NCI-H774 (cell line): ENCODE measurements around the gene C1QTNF1.

ENCODE experiments used
- DNase-seq: peaks from one replicate; lab custom pipeline; 2025; lab: John Stamatoyannopoulos, UW

C1QTNF1 gene

GRCh38 chr17:79080349-79080748 lies 56.4 kb downstream of the C1QTNF1 start:
- no peak for DNase-seq

GRCh38 chr17:79080761-79081290 lies 56.9 kb downstream of the C1QTNF1 start:
- no peak for DNase-seq

- DNase-seq: no peak
Observed at GRCh38 chr17:79081571-79082276, 57.8 kb downstream of the C1QTNF1 start.

- peak; percentile 42 for DNase-seq
Observed at GRCh38 chr17:79082311-79083190, 58.6 kb downstream of the C1QTNF1 start.

- DNase-seq: no peak
Observed at GRCh38 chr17:79083191-79083971, 59.4 kb downstream of the C1QTNF1 start.

GRCh38 chr17:79084291-79085153 lies 60.6 kb downstream of the C1QTNF1 start:
- DNase-seq: no peak

GRCh38 chr17:79085154-79085920 lies 61.4 kb downstream of the C1QTNF1 start:
- DNase-seq: no peak

GRCh38 chr17:79085921-79086551 lies 62.1 kb downstream of the C1QTNF1 start:
- DNase-seq: no peak

GRCh38 chr17:79086609-79087427 lies 62.8 kb downstream of the C1QTNF1 start:
- no peak for DNase-seq

- peak; percentile 62 for DNase-seq
Observed at GRCh38 chr17:79087428-79088143, 63.6 kb downstream of the C1QTNF1 start.

GRCh38 chr17:79088247-79088996 lies 64.5 kb downstream of the C1QTNF1 start:
- DNase-seq: no peak

GRCh38 chr17:79088997-79089328 lies 65.0 kb downstream of the C1QTNF1 start:
- DNase-seq: no peak

- no peak for DNase-seq
Observed at GRCh38 chr17:79089720-79090442, 65.9 kb downstream of the C1QTNF1 start.

- DNase-seq: no peak
Observed at GRCh38 chr17:79090443-79091225, 66.7 kb downstream of the C1QTNF1 start.

- DNase-seq: no peak
Observed at GRCh38 chr17:79091226-79091670, 67.3 kb downstream of the C1QTNF1 start.

GRCh38 chr17:79092567-79092966 lies 68.6 kb downstream of the C1QTNF1 start:
- no peak for DNase-seq
